ENCODE results near the gene SF3B3. TPM values are rescaled to one million over a fixed set of nuclear protein-coding genes. Genes with fewer than 3 reads are reported as not detected.
A peak's percentile ranks its signal among the peaks of the same experiment; 100 is the strongest.
"Not testable (repeated sequence)": the region's sequence is repeated elsewhere in the genome, so short reads cannot be mapped to it uniquely, and the experiment has no call there.

Gene SF3B3
- total RNA-seq, 3 donors from 2014 or later: 80.2 to 147 (median 133) TPM

- intact Hi-C loops (cut with DNase I; ENCODE audit: low total_unique reads): no loop called here
- no peaks in the 10 kb centered on the region for H3K9me3 ChIP-seq
- H3K4me1 ChIP-seq: peaks cover 9 to 10% of the 10 kb centered on the region in 2 donors
- TF ChIP-seq POLR2AphosphoS5 (IDR thresholded peaks at IDR 0.05) (no peak), POLR2A (IDR thresholded peaks at IDR 0.05) (no peak), CTCF (IDR thresholded peaks at IDR 0.05) (no peak)
- H3K27me3 ChIP-seq: no peaks in the 10 kb centered on the region
- peaks cover 4% of the 10 kb centered on the region for H3K36me3 ChIP-seq
- H3K4me3 ChIP-seq: peak overlapping the region in 1 of 3 donors; percentile 10
- DNase-seq (ENCODE audit: low spot score in 2 of 2): no peak
- H3K27ac ChIP-seq: no peak overlapping the region
These were observed 2.8 kb downstream of the SF3B3 start for GRCh38 chr16:70526403-70526802.

- no peaks in the 10 kb centered on the region for H3K9me3 ChIP-seq
- intact Hi-C loops (cut with DNase I; ENCODE audit: low total_unique reads): no loop called here
- DNase-seq (ENCODE audit: low spot score in 2 of 2): no peak
- peaks cover 5 to 9% of the 10 kb centered on the region in 2 donors for H3K4me1 ChIP-seq
- no peak overlapping the region for H3K27ac ChIP-seq
- no peak overlapping the region for H3K4me3 ChIP-seq
- peaks cover 4% of the 10 kb centered on the region for H3K36me3 ChIP-seq
- no peaks in the 10 kb centered on the region for H3K27me3 ChIP-seq
- no peak for TF ChIP-seq POLR2AphosphoS5 (IDR thresholded peaks at IDR 0.05)
- no peak for TF ChIP-seq POLR2A (IDR thresholded peaks at IDR 0.05)
- no peak for TF ChIP-seq CTCF (IDR thresholded peaks at IDR 0.05)
These were observed 3.8 kb downstream of the SF3B3 start for GRCh38 chr16:70527315-70527996.

- no peak for DNase-seq (ENCODE audit: low spot score in 2 of 2)
- peaks cover 4 to 9% of the 10 kb centered on the region in 2 donors for H3K4me1 ChIP-seq
- intact Hi-C loops (cut with DNase I; ENCODE audit: low total_unique reads): no loop called here
- peak in 2 of 3 donors; percentile 47 to 55 for TF ChIP-seq CTCF (IDR thresholded peaks at IDR 0.05)
- TF ChIP-seq POLR2A (IDR thresholded peaks at IDR 0.05): no peak
- no peaks in the 10 kb centered on the region for H3K9me3 ChIP-seq
- H3K27ac ChIP-seq: peak overlapping the region in 1 of 2 donors; percentile 3
- peaks cover 13% of the 10 kb centered on the region for H3K36me3 ChIP-seq
- H3K27me3 ChIP-seq: no peaks in the 10 kb centered on the region
- no peak overlapping the region for H3K4me3 ChIP-seq
These were observed 5.6 kb downstream of the SF3B3 start for GRCh38 chr16:70529051-70529777.

GRCh38 chr16:70529954-70530353, 6.3 kb downstream of the SF3B3 start:
- H3K9me3 ChIP-seq; H3K27ac ChIP-seq; DNase-seq (ENCODE audit: low spot score in 2 of 2); H3K4me1 ChIP-seq; H3K4me3 ChIP-seq; H3K27me3 ChIP-seq: not testable (repeated sequence)
- peaks cover 14% of the 10 kb centered on the region for H3K36me3 ChIP-seq
- intact Hi-C loops (cut with DNase I; ENCODE audit: low total_unique reads): loop anchor here (10.0 kb wide), 1 partner anchor 125 kb away; no protein-coding TSS in a partner anchor

- Histone ChIP-seq H3K27me3 (no peaks in the 10 kb centered on the region), H3K27ac (no peak overlapping the region), H3K4me1 (no peaks in the 10 kb centered on the region), H3K9me3 (no peaks in the 10 kb centered on the region), H3K36me3 (peaks cover 34% of the 10 kb centered on the region), H3K4me3 (no peak overlapping the region)
- intact Hi-C loops (cut with DNase I; ENCODE audit: low total_unique reads): loop anchor here (10.0 kb wide), 1 partner anchor 120 kb away; no protein-coding TSS in a partner anchor
- DNase-seq (ENCODE audit: low spot score in 2 of 2): no peak
- no peak for TF ChIP-seq POLR2A (IDR thresholded peaks at IDR 0.05)
- no peak for TF ChIP-seq POLR2AphosphoS5 (IDR thresholded peaks at IDR 0.05)
- no peak for TF ChIP-seq CTCF (IDR thresholded peaks at IDR 0.05)
These were observed 11.4 kb downstream of the SF3B3 start for GRCh38 chr16:70534971-70535370.
